Parathyroid adenoma (tissue), 2 donors: Measurements from ENCODE around the gene GPX2.

Source experiments
- H2AFZ ChIP-seq: fragments of 300-600 bp; sonication (generic); one replicate; pipeline ENCODE4 v1.7.0; 2017; ENCODE audit warnings: antibody characterized with exemption, mild to moderate bottlenecking
- H3K27ac ChIP-seq: fragments of 300-600 bp; sonication (generic); one replicate; pipeline ENCODE4 v1.7.0; 2017
- H3K27me3 ChIP-seq: fragments of 300-600 bp; sonication (generic); one replicate; pipeline ENCODE4 v1.7.0; 2017; ENCODE audit warnings: low read length; ENCODE audit not compliant: control insufficient read depth, insufficient read depth
- H3K36me3 ChIP-seq: fragments of 300-600 bp; sonication (generic); one replicate; pipeline ENCODE4 v1.7.0; 2017; ENCODE audit warnings: low read length; ENCODE audit not compliant: control insufficient read depth, insufficient read depth
- H3K4me1 ChIP-seq: fragments of 300-600 bp; sonication (generic); one replicate; pipeline ENCODE4 v1.7.0; 2017; ENCODE audit warnings: control low read depth
- H3K4me2 ChIP-seq: fragments of 300-600 bp; sonication (generic); one replicate; pipeline ENCODE4 v1.7.0; 2017; ENCODE audit warnings: low read length
- H3K4me3 ChIP-seq: fragments of 300-600 bp; sonication (generic); one replicate; pipeline ENCODE4 v1.7.0; 2017; ENCODE audit warnings: low read depth, low read length
- H3K79me2 ChIP-seq: fragments of 300-600 bp; sonication (generic); one replicate; pipeline ENCODE4 v1.7.0; 2017; ENCODE audit warnings: control low read depth
- H3K9ac ChIP-seq: fragments of 300-600 bp; sonication (generic); one replicate; pipeline ENCODE4 v1.7.0; 2017; ENCODE audit warnings: mild to moderate bottlenecking
- H3K9me3 ChIP-seq: fragments of 300-600 bp; sonication (generic); one replicate; pipeline ENCODE4 v1.7.0; 2017; ENCODE audit warnings: low read length; ENCODE audit not compliant: control insufficient read depth
- TF ChIP-seq, protein P1 (sequence below): fragments of 300-600 bp; sonication (generic); IDR thresholded peaks from one replicate; pipeline ENCODE4 v1.7.0; 2017; ENCODE audit warnings: antibody characterized with exemption, mild to moderate bottlenecking
- donor health status: primary hyperparathyroidism.

Gene GPX2

DNA sequence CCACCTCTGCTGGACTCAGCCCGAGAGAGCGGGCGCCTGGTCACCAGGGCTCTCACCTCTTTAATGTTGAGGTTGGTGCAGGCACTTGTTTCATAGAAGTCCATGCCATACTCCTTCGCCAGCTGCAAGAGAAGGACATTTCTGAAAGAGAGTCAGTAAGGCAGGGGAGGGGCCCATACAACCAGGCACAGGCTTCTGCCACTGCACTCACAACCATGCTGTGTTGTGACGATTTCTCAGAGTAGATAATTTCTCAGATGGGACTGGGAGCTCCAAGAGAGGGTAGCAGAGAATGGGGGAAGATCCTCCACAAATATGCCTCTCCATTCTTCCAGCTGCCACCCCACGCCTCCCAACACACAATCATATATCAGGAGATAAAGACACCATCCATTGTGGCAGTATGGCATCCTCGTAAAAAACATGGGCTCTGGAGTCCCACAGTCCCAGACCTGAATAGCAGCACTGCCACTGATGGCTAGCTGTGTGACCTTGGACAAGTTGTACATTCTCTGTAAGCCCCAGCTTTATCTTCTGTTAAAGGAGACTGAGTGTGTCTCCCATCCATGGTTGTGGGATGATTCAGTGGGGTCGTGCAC, 6.2 kb upstream of the GPX2 start:
- Histone ChIP-seq H3K79me2 (peaks cover 10% of the 10 kb centered on the region), H3K4me3 (no peak overlapping the region), H2AFZ (no peak overlapping the region), H3K4me2 (no peak overlapping the region), H3K36me3 (no peaks in the 10 kb centered on the region), H3K27ac (no peak overlapping the region), H3K9me3 (no peaks in the 10 kb centered on the region), H3K4me1 (peaks cover 27% of the 10 kb centered on the region), H3K9ac (no peak overlapping the region), H3K27me3 (no peaks in the 10 kb centered on the region)
- TF ChIP-seq, protein P1, sequence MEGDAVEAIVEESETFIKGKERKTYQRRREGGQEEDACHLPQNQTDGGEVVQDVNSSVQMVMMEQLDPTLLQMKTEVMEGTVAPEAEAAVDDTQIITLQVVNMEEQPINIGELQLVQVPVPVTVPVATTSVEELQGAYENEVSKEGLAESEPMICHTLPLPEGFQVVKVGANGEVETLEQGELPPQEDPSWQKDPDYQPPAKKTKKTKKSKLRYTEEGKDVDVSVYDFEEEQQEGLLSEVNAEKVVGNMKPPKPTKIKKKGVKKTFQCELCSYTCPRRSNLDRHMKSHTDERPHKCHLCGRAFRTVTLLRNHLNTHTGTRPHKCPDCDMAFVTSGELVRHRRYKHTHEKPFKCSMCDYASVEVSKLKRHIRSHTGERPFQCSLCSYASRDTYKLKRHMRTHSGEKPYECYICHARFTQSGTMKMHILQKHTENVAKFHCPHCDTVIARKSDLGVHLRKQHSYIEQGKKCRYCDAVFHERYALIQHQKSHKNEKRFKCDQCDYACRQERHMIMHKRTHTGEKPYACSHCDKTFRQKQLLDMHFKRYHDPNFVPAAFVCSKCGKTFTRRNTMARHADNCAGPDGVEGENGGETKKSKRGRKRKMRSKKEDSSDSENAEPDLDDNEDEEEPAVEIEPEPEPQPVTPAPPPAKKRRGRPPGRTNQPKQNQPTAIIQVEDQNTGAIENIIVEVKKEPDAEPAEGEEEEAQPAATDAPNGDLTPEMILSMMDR: no peak

DNA sequence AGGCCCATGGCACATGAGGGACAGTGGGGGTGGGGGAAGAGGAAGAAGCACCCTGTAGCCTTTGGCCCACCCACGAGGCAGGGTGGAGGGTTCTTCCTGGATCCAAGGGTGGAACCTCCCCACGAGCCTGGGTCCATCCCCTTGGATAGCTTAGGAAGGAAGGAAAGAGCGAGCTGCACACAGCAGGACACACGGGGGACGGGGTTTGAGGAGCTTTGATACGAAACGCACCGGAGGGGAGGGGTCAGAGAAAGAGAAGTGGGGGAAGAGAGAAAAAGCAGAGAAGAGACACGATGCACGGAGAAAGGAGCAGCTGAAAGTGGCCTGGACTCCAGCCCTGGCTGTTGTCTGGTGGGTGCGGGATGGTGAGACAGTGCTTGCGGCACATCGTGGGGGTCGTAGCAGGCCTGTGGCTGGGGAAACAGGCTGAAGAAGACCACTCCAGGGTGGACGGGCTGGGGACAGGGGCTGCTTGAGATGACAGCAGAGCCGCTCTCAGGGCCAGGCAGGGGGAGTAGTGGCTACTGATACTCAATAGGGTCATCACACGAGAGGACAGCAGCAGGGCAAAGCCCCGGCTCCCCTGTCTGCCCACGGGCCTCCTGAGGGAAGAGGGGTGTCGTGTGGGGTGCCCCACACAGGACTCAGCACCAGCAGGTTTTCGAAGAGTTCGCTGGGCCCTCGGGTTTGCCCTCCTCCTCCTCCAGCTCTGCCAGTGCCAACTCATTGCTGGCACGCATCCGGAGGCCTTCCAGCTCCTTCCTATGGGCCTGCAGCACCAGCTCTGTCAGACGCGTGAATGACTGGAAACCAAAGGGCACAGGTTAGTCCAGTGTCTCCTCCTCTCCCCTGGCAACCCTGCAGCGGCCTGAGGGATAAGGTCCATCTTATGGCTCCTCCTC, 5.4 kb upstream of the GPX2 start:
- H3K27me3 ChIP-seq: no peaks in the 10 kb centered on the region
- H3K4me2 ChIP-seq: no peak overlapping the region
- TF ChIP-seq, protein P1: no peak
- no peak overlapping the region for H2AFZ ChIP-seq
- no peak overlapping the region for H3K9ac ChIP-seq
- H3K4me1 ChIP-seq: peaks cover 19% of the 10 kb centered on the region
- H3K9me3 ChIP-seq: no peaks in the 10 kb centered on the region
- no peak overlapping the region for H3K4me3 ChIP-seq
- no peaks in the 10 kb centered on the region for H3K36me3 ChIP-seq
- H3K27ac ChIP-seq: no peak overlapping the region
- H3K79me2 ChIP-seq: peaks cover 14% of the 10 kb centered on the region

DNA sequence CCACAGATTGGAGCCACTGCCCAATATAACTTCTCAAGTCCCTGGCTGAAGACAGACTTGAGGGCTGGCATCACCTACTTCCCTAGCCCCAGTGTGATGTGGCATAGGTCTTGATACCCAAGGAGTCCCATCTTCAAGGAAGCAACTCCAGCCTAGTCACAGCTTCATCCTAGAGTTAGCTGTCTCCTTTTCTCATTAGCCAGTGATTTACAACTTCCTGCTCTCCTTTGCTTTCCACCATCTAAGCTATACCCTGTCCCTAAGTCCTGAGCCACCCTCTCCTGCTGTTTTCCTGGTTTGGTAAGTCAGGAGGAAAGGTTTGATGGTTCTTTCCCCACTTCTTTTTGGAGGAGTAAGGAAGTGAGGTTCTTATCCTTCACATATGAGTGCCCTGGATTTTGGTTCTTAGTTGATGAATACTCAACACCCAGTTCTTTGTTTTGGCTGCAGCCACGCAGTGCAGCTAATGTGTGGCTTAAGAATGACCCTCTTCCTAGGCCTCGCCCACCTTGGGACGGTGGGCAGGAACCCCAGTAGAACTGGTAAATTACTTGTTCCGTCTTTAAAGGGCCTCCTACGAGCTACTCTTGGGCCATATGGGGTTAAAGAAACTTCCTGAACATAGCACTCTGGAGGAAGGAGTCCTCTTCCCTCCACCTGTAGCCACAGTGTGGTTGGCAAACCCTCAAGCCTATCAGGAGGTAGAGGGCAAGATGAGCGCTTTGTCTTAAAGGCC, 3.9 kb upstream of the GPX2 start:
- H2AFZ ChIP-seq: no peak overlapping the region
- no peak overlapping the region for H3K4me3 ChIP-seq
- TF ChIP-seq, protein P1: no peak
- H3K36me3 ChIP-seq: no peaks in the 10 kb centered on the region
- peaks cover 4% of the 10 kb centered on the region for H3K4me1 ChIP-seq
- no peaks in the 10 kb centered on the region for H3K9me3 ChIP-seq
- no peak overlapping the region for H3K27ac ChIP-seq
- no peaks in the 10 kb centered on the region for H3K27me3 ChIP-seq
- H3K4me2 ChIP-seq: no peak overlapping the region
- H3K9ac ChIP-seq: no peak overlapping the region
- peaks cover 14% of the 10 kb centered on the region for H3K79me2 ChIP-seq

DNA sequence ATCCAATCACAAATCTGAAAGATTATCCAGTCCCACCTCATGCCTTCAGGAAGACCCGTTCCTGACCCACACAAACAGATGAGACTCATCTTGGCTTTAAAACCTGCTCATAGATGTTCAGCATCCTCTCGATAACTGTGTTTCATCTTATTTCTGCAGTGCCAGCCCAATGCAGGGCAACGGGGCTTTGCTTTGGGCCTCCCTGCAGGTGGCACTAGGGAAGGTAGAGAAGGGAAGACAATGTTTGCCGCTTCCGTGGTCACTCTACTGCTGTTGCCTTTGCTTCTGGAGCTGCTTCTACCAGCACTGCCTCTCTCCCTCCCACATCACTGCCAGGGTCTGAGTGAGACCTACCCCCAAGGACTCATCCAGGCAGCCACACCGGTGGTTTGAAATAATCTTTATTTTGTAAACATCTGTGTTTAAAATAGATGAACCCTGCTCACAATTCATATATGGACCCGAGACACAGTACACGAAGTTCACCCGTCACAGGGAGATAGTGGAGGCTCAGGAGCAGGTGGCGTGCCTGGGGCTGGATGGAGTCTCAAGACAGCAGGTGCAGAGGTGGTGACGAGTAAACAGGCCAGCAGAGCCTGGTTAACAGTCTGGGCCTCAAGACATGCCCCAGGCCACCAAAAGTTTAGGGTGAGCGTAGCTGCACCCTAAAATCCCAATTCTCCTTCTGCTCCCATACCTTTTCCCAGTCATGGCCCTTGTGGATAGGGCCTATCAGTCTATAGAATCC, 3.1 kb upstream of the GPX2 start:
- Histone ChIP-seq H3K27me3 (no peaks in the 10 kb centered on the region), H3K4me2 (no peak overlapping the region), H3K79me2 (peaks cover 14% of the 10 kb centered on the region), H3K4me1 (peaks cover under 1% of the 10 kb centered on the region), H3K4me3 (no peak overlapping the region), H3K9ac (no peak overlapping the region), H3K9me3 (no peaks in the 10 kb centered on the region), H3K36me3 (no peaks in the 10 kb centered on the region), H3K27ac (no peak overlapping the region), H2AFZ (no peak overlapping the region)
- TF ChIP-seq, protein P1: no peak
